NCI-H1092 treated with DMSO at 0.1 percent for 48 hours (cell line): ENCODE measurements around the gene BARX2.
A peak's percentile ranks its signal among the peaks of the same experiment; 100 is the strongest.

ENCODE experiments used
- DNase-seq: peaks from one replicate; lab custom pipeline; 2025; lab: John Stamatoyannopoulos, UW

BARX2 gene

GRCh38 chr11:129374081-129374992 is 1.3 kb upstream of the BARX2 start:
- no peak for DNase-seq

GRCh38 chr11:129374993-129375750 is 476 bp upstream of the BARX2 start:
- DNase-seq: peak; percentile 19

DNA sequence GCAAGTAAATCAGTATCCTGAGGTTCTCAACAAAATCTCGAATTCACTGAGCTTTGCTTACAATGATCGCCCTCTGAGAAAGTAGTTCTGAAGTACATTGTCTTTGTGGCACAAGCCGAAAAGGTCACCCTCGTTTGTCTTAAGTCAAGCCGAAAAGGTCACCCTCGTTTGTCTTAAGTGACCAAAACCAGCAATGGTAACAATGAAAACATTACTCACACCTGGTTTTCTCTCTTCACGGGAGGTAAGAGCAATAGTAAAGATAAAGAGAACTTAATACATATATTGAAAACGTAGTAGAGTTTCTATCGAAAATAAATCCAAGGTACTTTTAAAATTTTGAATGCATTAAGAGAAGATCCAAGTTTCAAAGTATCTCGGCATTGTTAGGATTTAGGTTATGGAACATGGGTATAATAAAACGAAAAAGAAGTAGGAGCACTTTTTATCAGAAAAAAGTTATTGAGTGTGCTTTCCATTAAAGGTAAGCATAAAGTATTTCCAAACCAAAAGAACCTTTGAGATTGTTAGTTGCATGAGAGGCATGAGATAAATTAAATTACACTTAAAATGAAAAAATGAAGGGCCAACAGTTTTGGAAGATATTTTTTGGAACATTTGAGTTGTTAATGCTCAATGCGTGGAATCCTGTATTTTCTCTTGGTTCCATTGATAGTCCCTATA is 1.2 kb downstream of the BARX2 start:
- no peak for DNase-seq

- no peak for DNase-seq
These were observed 2.1 kb downstream of the BARX2 start for GRCh38 chr11:129377739-129378138.

DNA sequence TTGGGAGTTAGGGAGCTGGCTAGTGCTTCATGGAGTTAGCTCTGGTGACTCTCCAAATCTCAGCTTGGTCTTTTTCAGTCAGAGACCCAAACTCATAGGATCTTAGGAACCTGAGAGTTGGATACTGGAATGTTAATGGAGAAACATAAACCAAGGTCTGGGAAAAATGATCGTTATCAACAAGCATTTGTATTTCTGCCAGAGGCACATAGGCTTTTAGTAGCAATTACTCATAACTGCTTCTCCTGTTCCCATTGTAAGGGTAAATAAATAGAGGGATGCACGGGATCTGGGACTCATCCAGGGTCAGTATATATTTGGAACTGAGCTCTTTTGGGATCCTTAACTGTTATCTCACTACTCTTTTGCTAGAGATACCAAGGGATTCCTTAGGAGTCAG is 4.8 kb downstream of the BARX2 start:
- no peak for DNase-seq

GRCh38 chr11:129382583-129382982 is 6.9 kb downstream of the BARX2 start:
- DNase-seq: no peak

DNA sequence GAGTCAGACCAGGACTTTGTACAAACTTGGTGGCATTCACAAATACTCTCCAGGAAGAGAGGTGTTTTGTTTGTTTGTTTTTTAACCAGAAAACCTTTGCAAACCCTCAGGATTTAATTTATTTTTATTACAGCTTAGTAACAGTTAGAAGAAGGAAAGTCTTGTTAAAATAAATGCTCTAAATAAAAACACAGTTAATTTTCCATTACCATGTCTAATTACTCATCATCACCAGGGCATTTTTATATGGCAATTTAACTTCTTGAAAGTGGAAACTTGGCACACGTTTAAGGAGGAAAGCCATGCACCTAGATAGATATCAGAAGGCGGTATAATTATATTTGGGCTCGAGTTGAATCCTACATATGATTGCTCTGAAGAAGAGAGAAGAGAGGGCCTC is 7.4 kb downstream of the BARX2 start:
- DNase-seq: no peak

GRCh38 chr11:129383502-129383901 is 7.9 kb downstream of the BARX2 start:
- no peak for DNase-seq

- DNase-seq: no peak
These were observed 8.8 kb downstream of the BARX2 start for GRCh38 chr11:129384415-129384814.

DNA sequence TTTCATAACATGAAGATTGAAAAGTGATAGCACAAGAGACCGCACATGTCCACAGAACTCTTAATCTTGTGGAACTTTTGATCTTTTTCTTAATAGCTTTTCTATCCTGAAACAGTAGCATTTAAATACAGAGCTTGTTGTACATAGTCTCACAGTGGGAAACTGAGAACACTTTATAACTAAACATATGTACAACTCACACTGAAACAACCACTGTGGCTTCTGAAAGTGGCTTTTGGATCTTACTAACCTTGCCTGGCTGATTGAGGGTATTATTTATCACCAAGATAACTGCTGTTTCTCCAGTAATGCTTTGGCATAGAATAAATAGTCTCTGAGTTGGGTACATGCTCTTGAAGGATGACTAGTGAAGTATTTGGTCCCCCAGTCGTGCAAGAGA is 10.2 kb downstream of the BARX2 start:
- no peak for DNase-seq

- no peak for DNase-seq
These were observed 11.2 kb downstream of the BARX2 start for GRCh38 chr11:129386795-129387397.

GRCh38 chr11:129387434-129387833 is 11.8 kb downstream of the BARX2 start:
- no peak for DNase-seq

GRCh38 chr11:129388824-129389223 is 13.2 kb downstream of the BARX2 start:
- no peak for DNase-seq

- DNase-seq: no peak
These were observed 14.7 kb downstream of the BARX2 start for GRCh38 chr11:129390303-129390821.

DNA sequence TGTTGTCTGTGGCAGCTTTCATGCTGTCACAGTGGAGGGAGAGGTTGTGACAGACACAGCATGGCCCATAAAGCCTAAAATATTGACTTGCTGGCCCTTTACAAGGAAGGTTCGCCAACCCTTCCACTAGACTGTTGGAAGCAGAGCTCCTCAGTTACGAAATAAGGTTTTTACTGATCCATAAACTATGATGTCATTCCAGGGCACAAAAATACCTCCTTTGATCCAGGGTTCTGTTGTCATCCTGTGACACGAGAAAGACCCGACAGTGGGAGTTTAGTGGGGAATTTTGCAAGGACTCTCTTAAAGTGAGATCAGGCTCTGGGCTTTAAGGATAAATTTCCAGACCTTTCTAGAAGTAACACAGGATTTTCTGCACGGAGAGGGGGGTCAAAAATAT is 15.7 kb downstream of the BARX2 start:
- DNase-seq: no peak

DNA sequence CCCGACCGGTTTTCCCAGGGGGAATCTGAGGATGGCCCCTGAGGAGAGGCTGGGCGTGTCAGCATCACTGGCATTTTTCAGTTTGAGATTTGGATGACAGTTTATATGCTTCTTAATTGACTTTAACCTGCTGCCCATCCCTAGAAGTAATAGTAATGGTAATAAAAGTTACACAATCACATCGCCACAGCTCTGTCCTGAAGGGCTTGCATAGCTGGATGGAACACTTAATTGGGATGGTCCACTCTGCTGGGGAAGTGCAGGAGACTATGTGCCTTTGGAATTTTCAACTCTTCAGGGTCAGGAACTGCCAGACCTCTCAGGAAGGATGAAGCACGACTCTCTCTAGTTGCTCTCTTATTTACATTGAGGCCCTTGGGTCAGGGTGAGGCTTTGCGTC is 16.2 kb downstream of the BARX2 start:
- no peak for DNase-seq

GRCh38 chr11:129392995-129393394 is 17.3 kb downstream of the BARX2 start:
- DNase-seq: no peak

DNA sequence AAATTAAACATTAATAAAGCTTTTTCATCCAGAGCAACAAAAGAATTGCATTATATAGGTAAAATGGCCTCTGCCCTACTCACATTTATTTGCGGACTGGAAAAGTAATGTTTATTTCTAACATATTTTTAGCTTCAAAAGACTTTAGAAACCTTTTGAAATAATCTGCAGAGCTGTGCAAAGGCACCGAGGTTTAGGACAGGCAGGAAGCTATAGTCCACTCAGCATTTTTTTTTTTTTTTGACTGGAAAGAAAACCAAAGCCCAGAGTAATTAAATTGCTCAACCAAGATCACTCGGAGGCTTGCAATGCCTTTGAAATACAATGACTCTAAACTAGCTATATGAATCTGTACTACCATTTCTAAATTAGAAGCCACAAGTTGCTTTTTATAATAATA is 19.1 kb downstream of the BARX2 start:
- no peak for DNase-seq

GRCh38 chr11:129395432-129395831 is 19.8 kb downstream of the BARX2 start:
- DNase-seq: no peak

- no peak for DNase-seq
These were observed 20.2 kb downstream of the BARX2 start for GRCh38 chr11:129395883-129396282.

GRCh38 chr11:129396454-129396853 is 20.8 kb downstream of the BARX2 start:
- DNase-seq: no peak
